Muscle of arm (tissue), 12 donors: Measurements from ENCODE around the gene YWHAQ. TPM values are rescaled to one million over a fixed set of nuclear protein-coding genes. Genes with fewer than 3 reads are reported as not detected.
"Not testable (repeated sequence)": the region's sequence is repeated elsewhere in the genome, so short reads cannot be mapped to it uniquely, and the experiment has no call there.

Experiments used
- DNase-seq: peaks from one replicate; pipeline ENCODE4 v3.0.0-alpha.2; 2013
- polyA plus RNA-seq, 12 donors: library from polyadenylated mRNA; unstranded; fragments of 120-200 nt; gene quantifications; one replicate each; pipeline ENCODE4 v1.2.1, GENCODE V29; 2013; ENCODE audit not compliant: insufficient read length in 12 of 12

YWHAQ gene
- polyA plus RNA-seq, 12 donors = 181 to 297 (median 246) TPM; not detected in 1

- no peak for DNase-seq
Measured at GRCh38 chr2:9639000-9639602, 8.3 kb upstream of the YWHAQ start.

- peak; percentile 79 for DNase-seq
Measured at GRCh38 chr2:9638532-9638931, 7.7 kb upstream of the YWHAQ start.

GRCh38 chr2:9637330-9637729 is 6.5 kb upstream of the YWHAQ start:
- no peak for DNase-seq

- no peak for DNase-seq
Measured at GRCh38 chr2:9634133-9634532, 3.3 kb upstream of the YWHAQ start.

- DNase-seq = no peak
Measured at GRCh38 chr2:9631878-9632700, 1.3 kb upstream of the YWHAQ start.

- no peak for DNase-seq
Measured at GRCh38 chr2:9631553-9631819, 689 bp upstream of the YWHAQ start.

- peak; percentile 70 for DNase-seq
Measured at GRCh38 chr2:9630117-9630735, 571 bp downstream of the YWHAQ start.

- DNase-seq = no peak
Measured at GRCh38 chr2:9629222-9630116, 1.3 kb downstream of the YWHAQ start.

- no peak for DNase-seq
Measured at GRCh38 chr2:9627310-9627709, 3.5 kb downstream of the YWHAQ start.

- DNase-seq = no peak
Measured at GRCh38 chr2:9623151-9623550, 7.6 kb downstream of the YWHAQ start.

GRCh38 chr2:9621655-9622054 is 9.1 kb downstream of the YWHAQ start:
- not testable (repeated sequence) for DNase-seq

GRCh38 chr2:9618410-9618809 is 12.4 kb downstream of the YWHAQ start:
- DNase-seq = no peak

- no peak for DNase-seq
Measured at GRCh38 chr2:9617749-9618148, 13.0 kb downstream of the YWHAQ start.

GRCh38 chr2:9617296-9617695 is 13.5 kb downstream of the YWHAQ start:
- no peak for DNase-seq

- no peak for DNase-seq
Measured at GRCh38 chr2:9614562-9614961, 16.2 kb downstream of the YWHAQ start.

GRCh38 chr2:9613291-9613690 is 17.5 kb downstream of the YWHAQ start:
- DNase-seq = no peak

- not testable (repeated sequence) for DNase-seq
Measured at GRCh38 chr2:9611549-9611912, 19.3 kb downstream of the YWHAQ start.

- DNase-seq = no peak
Measured at GRCh38 chr2:9610781-9611548, 19.8 kb downstream of the YWHAQ start.

- DNase-seq = not testable (repeated sequence)
Measured at GRCh38 chr2:9608491-9608890, 22.3 kb downstream of the YWHAQ start.

- DNase-seq = no peak
Measured at GRCh38 chr2:9602412-9602811, 28.4 kb downstream of the YWHAQ start.

- DNase-seq = no peak
Measured at GRCh38 chr2:9601397-9601796, 29.4 kb downstream of the YWHAQ start.

- DNase-seq = no peak
Measured at GRCh38 chr2:9599430-9599829, 31.4 kb downstream of the YWHAQ start.
